ENCODE measurements around the gene NYAP2.

- TF ChIP-seq CTCF (IDR thresholded peaks at IDR 0.05) (no peak), POLR2A (IDR thresholded peaks at IDR 0.05) (no peak)
These were observed 183.0 kb downstream of the NYAP2 start for GRCh38 chr2:225582355-225583116.

Data from Peyer's patch (tissue), 4 donors.